HG03442 (cell line): ENCODE data around the gene OSGEP.

ENCODE experiments used
- ATAC-seq: cut with Tn5 transposase; IDR thresholded peaks from one replicate; pipeline ENCODE4 v1.9.1; 2021; ENCODE audit warnings: mild to moderate bottlenecking, moderate library complexity; ENCODE audit not compliant: unreplicated experiment

The OSGEP gene

DNA sequence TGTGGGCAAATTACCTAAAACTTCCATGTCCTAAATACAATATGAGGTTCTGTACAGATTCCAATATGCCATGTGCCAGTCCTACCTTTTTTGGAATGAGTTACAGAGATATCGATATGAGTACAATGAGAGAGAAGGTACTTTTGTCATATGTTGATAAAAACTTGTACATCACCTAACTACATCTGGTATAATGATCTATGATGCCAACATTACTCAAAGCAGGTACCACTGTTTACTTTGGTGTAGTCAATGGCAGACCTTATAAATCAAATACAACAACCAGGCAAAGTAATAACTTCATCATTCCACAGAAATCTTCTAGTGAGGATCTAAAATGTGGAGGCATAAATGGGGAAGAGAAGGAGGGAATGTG lies 54.0 kb downstream of the OSGEP start:
- ATAC-seq: no peak

DNA sequence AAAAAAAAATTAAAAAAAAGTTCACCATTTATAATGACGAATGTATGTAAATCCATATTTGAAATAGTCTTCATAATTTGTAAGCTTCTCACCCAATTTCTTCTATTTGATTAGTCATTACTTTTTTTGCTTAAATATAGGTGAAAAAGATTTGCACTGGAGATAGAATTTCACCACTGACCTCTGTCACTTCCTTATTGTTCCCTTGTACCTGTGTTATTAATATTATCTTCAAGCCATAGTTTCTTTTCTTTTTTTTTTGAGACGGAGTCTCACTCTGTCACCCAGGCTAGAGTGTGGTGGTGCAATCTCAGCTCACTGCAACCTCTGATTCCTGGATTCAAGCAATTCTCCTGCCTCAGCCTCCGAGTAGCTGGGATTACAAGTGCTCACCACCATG lies 57.1 kb downstream of the OSGEP start:
- no peak for ATAC-seq
